NCI-H446 (cell line): Measurements from ENCODE around the gene BBOX1.
"Not testable (repeated sequence)": the region's sequence is repeated elsewhere in the genome, so short reads cannot be mapped to it uniquely, and the experiment has no call there.

Experiments
- DNase-seq, 2 experiments: peaks; one replicate each; lab custom pipeline; 2025; lab: John Stamatoyannopoulos, UW

BBOX1 gene

GRCh38 chr11:27084518-27084917, 43.9 kb downstream of the BBOX1 start:
- DNase-seq: no peak

- DNase-seq: no peak
Measured at GRCh38 chr11:27085111-27085510, 44.5 kb downstream of the BBOX1 start.

- DNase-seq: no peak
Measured at GRCh38 chr11:27085605-27086004, 45.0 kb downstream of the BBOX1 start.

- no peak for DNase-seq
Measured at GRCh38 chr11:27087432-27087831, 46.8 kb downstream of the BBOX1 start.

GRCh38 chr11:27088353-27088752, 47.7 kb downstream of the BBOX1 start:
- DNase-seq: no peak

- DNase-seq: no peak
Measured at GRCh38 chr11:27089746-27090145, 49.1 kb downstream of the BBOX1 start.

- not testable (repeated sequence) for DNase-seq
Measured at GRCh38 chr11:27090357-27090948, 49.8 kb downstream of the BBOX1 start.

GRCh38 chr11:27094120-27094519, 53.5 kb downstream of the BBOX1 start:
- DNase-seq: no peak

- no peak for DNase-seq
Measured at GRCh38 chr11:27095059-27095458, 54.4 kb downstream of the BBOX1 start.

- no peak for DNase-seq
Measured at GRCh38 chr11:27095887-27096286, 55.3 kb downstream of the BBOX1 start.

- DNase-seq: no peak
Measured at GRCh38 chr11:27097551-27097950, 56.9 kb downstream of the BBOX1 start.

- DNase-seq: peak; percentile 52 to 72
Measured at GRCh38 chr11:27100534-27100933, 59.9 kb downstream of the BBOX1 start.

GRCh38 chr11:27107548-27107947, 66.9 kb downstream of the BBOX1 start:
- no peak for DNase-seq

GRCh38 chr11:27108809-27109208, 68.2 kb downstream of the BBOX1 start:
- no peak for DNase-seq

- peak in 1 of 2 experiments; percentile 60 for DNase-seq
Measured at GRCh38 chr11:27111896-27112295, 71.3 kb downstream of the BBOX1 start.

- no peak for DNase-seq
Measured at GRCh38 chr11:27112946-27113345, 72.3 kb downstream of the BBOX1 start.

GRCh38 chr11:27115051-27115650, 74.5 kb downstream of the BBOX1 start:
- no peak for DNase-seq

GRCh38 chr11:27116684-27117083, 76.1 kb downstream of the BBOX1 start:
- DNase-seq: peak in 1 of 2 experiments; percentile 21

GRCh38 chr11:27118371-27118770, 77.8 kb downstream of the BBOX1 start:
- DNase-seq: no peak

- DNase-seq: no peak
Measured at GRCh38 chr11:27118949-27119348, 78.3 kb downstream of the BBOX1 start.

- no peak for DNase-seq
Measured at GRCh38 chr11:27119396-27119795, 78.8 kb downstream of the BBOX1 start.

GRCh38 chr11:27120211-27120610, 79.6 kb downstream of the BBOX1 start:
- no peak for DNase-seq

- DNase-seq: no peak
Measured at GRCh38 chr11:27122001-27122400, 81.4 kb downstream of the BBOX1 start.
